Activated CD4-positive, alpha-beta T cell treated with anti-CD3 and anti-CD28 coated beads, Interleukin-2, amount 10 ng/mL, durations not matched to agents 7 days and 5 days (primary cell): ENCODE data around the gene FBXO46. TPM values are rescaled to one million over a fixed set of nuclear protein-coding genes. Genes with fewer than 3 reads are reported as not detected.

ENCODE experiments used
- CTCF ChIA-PET: fragments of 350-600 bp; sonication (Branson Sonifier 250); formaldehyde crosslinking; loops from one replicate; lab custom pipeline; 2021; ENCODE audit warnings: antibody characterized with exemption; lab: Charles Lee
- POLR2A ChIA-PET: fragments of 350-600 bp; sonication (Branson Sonifier 250); formaldehyde crosslinking; loops from one replicate; lab custom pipeline; 2021; ENCODE audit warnings: antibody characterized with exemption; lab: Charles Lee
- DNase-seq: peaks from one replicate; pipeline ENCODE4 v3.0.0-alpha.2; 2020
- H3K27ac Mint-ChIP-seq: one replicate; pipeline ENCODE4 v1.8.0; 2021; ENCODE audit warnings: mild to moderate bottlenecking, moderate library complexity, mixed read lengths
- H3K27me3 Mint-ChIP-seq: one replicate; pipeline ENCODE4 v1.8.0; 2021; ENCODE audit warnings: mixed read lengths
- H3K36me3 Mint-ChIP-seq: one replicate; pipeline ENCODE4 v1.8.0; 2021; ENCODE audit warnings: low read depth, mixed read lengths
- H3K4me1 Mint-ChIP-seq: one replicate; pipeline ENCODE4 v1.8.0; 2021; ENCODE audit warnings: mixed read lengths
- H3K4me3 Mint-ChIP-seq: one replicate; pipeline ENCODE4 v1.8.0; 2021; ENCODE audit warnings: mild to moderate bottlenecking, moderate library complexity, mixed read lengths
- H3K9me3 Mint-ChIP-seq: one replicate; pipeline ENCODE4 v1.8.0; 2021; ENCODE audit warnings: mixed read lengths
- microRNA-seq: library from miRNA; unstranded; fragments of <30 nt; microRNA quantifications from one replicate; pipeline ENCODE4 v1.2.0, GENCODE V29; 2021; ENCODE audit warnings: borderline microRNAs expressed, borderline replicate concordance
- total RNA-seq, 2 experiments: library from RNA; stranded (reverse); gene quantifications; one replicate each; pipeline ENCODE4 v1.2.3, GENCODE V29; 2021

Gene FBXO46
- total RNA-seq, 2 experiments from 2014 or later = 38.5 to 40.0 TPM

DNA sequence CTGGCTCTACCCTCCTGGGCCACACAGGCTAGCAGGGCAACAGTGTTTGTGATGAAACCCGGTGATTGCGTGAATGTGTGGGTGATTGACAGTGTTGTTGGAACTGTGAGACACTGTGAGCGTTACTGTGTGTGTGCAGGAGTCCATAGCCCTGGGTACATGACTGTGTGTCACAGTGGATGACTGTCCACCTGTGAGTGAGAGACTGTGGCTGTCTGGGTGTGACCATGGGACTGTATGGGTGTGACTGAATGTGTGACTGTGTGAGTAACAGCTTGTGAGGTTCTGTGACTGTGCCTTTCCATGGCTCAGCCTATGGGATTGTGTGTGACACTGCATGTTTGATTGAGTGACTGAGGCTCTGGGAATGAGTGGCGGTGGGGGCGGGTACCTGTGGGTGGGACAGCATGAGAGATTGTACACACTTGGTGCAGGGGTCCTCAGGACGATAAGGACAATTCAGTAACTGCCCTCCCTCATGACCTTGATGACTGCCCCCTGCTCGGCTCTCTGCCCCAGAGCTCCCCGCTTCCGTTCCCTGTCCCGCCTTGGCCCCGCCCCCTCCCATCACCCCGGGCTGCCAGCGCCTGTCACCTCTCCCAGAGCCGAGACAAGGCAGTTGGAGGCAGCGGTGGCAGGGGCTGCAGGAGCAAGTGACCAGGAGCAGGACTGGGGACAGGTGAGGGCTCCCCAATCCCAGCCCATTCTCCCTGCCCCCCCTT is 62.9 kb downstream of the FBXO46 start, which contains the start of gene GIPR:
GIPR (plus strand) TSS at position 602 of the 722 bp plus-strand sequence. CDS start 1,300 bp downstream, outside the sequence.
- Mint-ChIP-seq H3K4me1 (peaks cover 40% of the 10 kb centered on the region), H3K36me3 (peaks cover 2% of the 10 kb centered on the region), H3K9me3 (no peaks in the 10 kb centered on the region), H3K27me3 (peaks cover 26% of the 10 kb centered on the region), H3K27ac (peak within 1 kb of the TSS; percentile 34), H3K4me3 (peak within 1 kb of the TSS; percentile 63)
- ChIA-PET CTCF (interaction anchor here (0.7 to 3.6 kb wide), 6 partner anchors 10 to 195 kb away, joined by 3 to 20 read pairs (median 3); partner anchors contain the start of gene SYMPK), POLR2A (interaction anchor here (0.7 kb wide), 1 partner anchor 101 kb away, joined by 3 read pairs; the partner anchor contains the start of gene SIX5)
- peak; percentile 57 for DNase-seq

DNA sequence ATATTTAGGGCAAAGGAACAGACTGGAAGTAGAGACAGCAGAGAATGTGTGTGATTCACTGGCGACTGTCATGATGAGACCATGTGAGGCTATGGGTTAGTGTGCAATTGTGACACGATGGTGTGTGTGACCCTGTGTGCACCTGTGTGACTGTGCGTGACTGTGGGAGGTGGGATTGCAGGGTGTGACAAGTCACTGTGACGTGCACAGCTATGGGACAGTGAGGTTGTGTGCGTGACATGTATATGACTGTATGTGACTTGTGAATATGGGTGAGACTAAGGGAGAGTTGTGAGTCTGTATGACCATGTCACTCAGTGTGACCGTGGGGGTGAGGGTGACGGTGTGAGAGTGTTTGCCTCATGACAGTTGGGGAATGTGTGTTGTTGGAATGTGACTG is 66.1 kb downstream of the FBXO46 start:
- H3K4me3 Mint-ChIP-seq = no peak overlapping the region
- CTCF ChIA-PET = interaction anchor here (0.6 kb wide), 1 partner anchor 14 kb away, joined by 3 read pairs; no protein-coding TSS in a partner anchor
- peaks cover 28% of the 10 kb centered on the region for H3K4me1 Mint-ChIP-seq
- no peaks in the 10 kb centered on the region for H3K9me3 Mint-ChIP-seq
- DNase-seq = no peak
- no peaks in the 10 kb centered on the region for H3K36me3 Mint-ChIP-seq
- POLR2A ChIA-PET = no interaction called here
- H3K27me3 Mint-ChIP-seq = peaks cover 15% of the 10 kb centered on the region
- H3K27ac Mint-ChIP-seq = no peak overlapping the region

DNA sequence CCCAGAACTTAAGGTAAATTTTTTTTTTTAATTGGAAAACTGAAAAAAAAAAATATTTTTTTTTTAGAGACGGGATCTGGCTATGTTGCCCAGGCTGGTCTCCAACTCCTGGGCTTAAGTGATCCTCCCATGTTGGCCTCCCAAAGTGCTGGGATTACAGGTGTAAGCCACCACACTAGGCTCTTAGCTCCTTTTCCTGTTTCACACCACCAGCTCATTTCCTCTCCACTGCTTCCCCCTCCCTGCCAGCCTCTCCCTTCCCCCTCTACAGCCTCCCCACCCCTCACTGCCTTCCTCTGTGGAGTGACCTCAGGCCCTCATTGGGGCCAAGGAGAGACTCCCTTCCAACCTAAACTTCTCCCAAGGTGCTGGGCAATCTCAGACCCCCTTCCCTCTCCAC is 66.9 kb downstream of the FBXO46 start:
- Mint-ChIP-seq H3K9me3 (no peaks in the 10 kb centered on the region), H3K4me3 (no peak overlapping the region), H3K36me3 (no peaks in the 10 kb centered on the region), H3K27me3 (peaks cover 12% of the 10 kb centered on the region), H3K4me1 (peaks cover 21% of the 10 kb centered on the region), H3K27ac (no peak overlapping the region)
- DNase-seq = no peak
- ChIA-PET POLR2A (no interaction called here), CTCF (interaction anchor here (0.7 to 1.5 kb wide), 2 partner anchors 14 to 15 kb away, joined by 3 to 4 read pairs; no protein-coding TSS in a partner anchor)

GRCh38 chr19:45660636-45661035 is 70.1 kb downstream of the FBXO46 start:
- Mint-ChIP-seq H3K4me1 (peaks cover 7% of the 10 kb centered on the region), H3K27ac (no peak overlapping the region), H3K9me3 (no peaks in the 10 kb centered on the region), H3K36me3 (no peaks in the 10 kb centered on the region), H3K27me3 (peaks cover 9% of the 10 kb centered on the region), H3K4me3 (no peak overlapping the region)
- POLR2A ChIA-PET = no interaction called here
- no peak for DNase-seq
- CTCF ChIA-PET = interaction anchor here (0.6 to 1.0 kb wide), 3 partner anchors 14 to 255 kb away, joined by 3 read pairs; no protein-coding TSS in a partner anchor

Small RNAs within 50 kb of the gene (microRNA-seq; reads per million reads assigned to microRNA genes)
- gene MIR642A (not detected), gene MIR642B (not detected)

Other genes with a start within 250 kb of the FBXO46 start
- 1 to 10 TPM; 1.8 to 2.0 TPM for gene RTN2, start 233.8 kb downstream of the FBXO46 start, total RNA-seq
- gene PPM1N, start 232.5 kb downstream of the FBXO46 start, total RNA-seq = 1 to 10 TPM in 1 of 2 experiments, under 1 TPM in 1; 0.82 to 1.1 TPM
- 100 to 1,000 TPM; 143 to 157 TPM for gene VASP, start 223.4 kb downstream of the FBXO46 start, total RNA-seq
- 10 to 100 TPM; 12.6 to 13.4 TPM for gene OPA3, start 146.1 kb downstream of the FBXO46 start, total RNA-seq
- gene GPR4, start 128.7 kb downstream of the FBXO46 start, total RNA-seq = not detected
- gene EML2, start 91.5 kb downstream of the FBXO46 start, total RNA-seq = 10 to 100 TPM; 80.7 to 87.3 TPM
- gene GIPR, start 62.7 kb downstream of the FBXO46 start, total RNA-seq = 1 to 10 TPM; 1.3 to 1.4 TPM
- gene SNRPD2, start 38.9 kb downstream of the FBXO46 start, total RNA-seq = 100 to 1,000 TPM; 485 to 566 TPM
- 1 to 10 TPM; 6.1 to 7.3 TPM for gene QPCTL, start 38.2 kb downstream of the FBXO46 start, total RNA-seq
- not detected for gene MEIOSIN, start 2.5 kb upstream of the FBXO46 start, total RNA-seq
- under 1 TPM; 0.64 to 0.85 TPM for gene SIX5, start 38.4 kb upstream of the FBXO46 start, total RNA-seq
- 10 to 100 TPM; 24.1 to 24.4 TPM for gene DMPK, start 51.6 kb upstream of the FBXO46 start, total RNA-seq
- gene DMWD, start 61.9 kb upstream of the FBXO46 start, total RNA-seq = 10 to 100 TPM; 35.0 to 37.8 TPM
- gene RSPH6A, start 84.4 kb upstream of the FBXO46 start, total RNA-seq = under 1 TPM; 0.42 to 0.57 TPM
- 10 to 100 TPM; 91.0 to 98.0 TPM for gene SYMPK, start 132.3 kb upstream of the FBXO46 start, total RNA-seq
- not detected for gene FOXA3, start 133.4 kb upstream of the FBXO46 start, total RNA-seq
- 10 to 100 TPM; 17.5 to 19.1 TPM for gene IRF2BP1, start 155.2 kb upstream of the FBXO46 start, total RNA-seq
- 10 to 100 TPM in 1 of 2 experiments, 1 to 10 TPM in 1; 9.7 to 11.4 TPM for gene MYPOP, start 171.7 kb upstream of the FBXO46 start, total RNA-seq
- not detected for gene NANOS2, start 183.9 kb upstream of the FBXO46 start, total RNA-seq
- under 1 TPM; 0.04 to 0.10 TPM for gene NOVA2, start 243.0 kb upstream of the FBXO46 start, total RNA-seq